Lung (tissue), 12 donors: ENCODE results near the gene ABHD3. TPM values are rescaled to one million over a fixed set of nuclear protein-coding genes. Genes with fewer than 3 reads are reported as not detected.
"Not testable (repeated sequence)": the region's sequence is repeated elsewhere in the genome, so short reads cannot be mapped to it uniquely, and the experiment has no call there.

Source experiments
- ATAC-seq: fragments of 200-7000 bp; cut with Tn5 transposase; one replicate; pipeline ENCODE4 v1.9.1; 2020; ENCODE audit warnings: moderate number of reproducible peaks; ENCODE audit not compliant: insufficient read depth, low FRiP score
- DNase-seq, 3 donors: peaks; one replicate each; pipeline ENCODE4 v3.0.0-alpha.2; 2013 to 2017
- H3K27ac ChIP-seq, 2 donors: one replicate each; pipeline ENCODE4 v1.5.1; 2013; ENCODE audit warnings: mild to moderate bottlenecking in 2 of 2, moderate library complexity in 2 of 2, control low read depth in 1 of 2, inconsistent platforms in 1 of 2, low read depth in 1 of 2, low read length in 1 of 2
- H3K27me3 ChIP-seq, 3 donors: one replicate each; pipeline ENCODE4 v1.5.1; 2013; ENCODE audit warnings: low read length in 2 of 3; ENCODE audit not compliant: control insufficient read depth in 3 of 3, insufficient read depth in 3 of 3
- H3K36me3 ChIP-seq, 4 donors: one replicate each; pipeline ENCODE4 v1.5.1; 2013; ENCODE audit warnings: low read length in 4 of 4, mild to moderate bottlenecking in 1 of 4, moderate library complexity in 1 of 4; ENCODE audit not compliant: control insufficient read depth in 4 of 4, insufficient read depth in 4 of 4
- H3K4me1 ChIP-seq, 5 donors: one replicate each; pipeline ENCODE4 v1.5.1; 2013; ENCODE audit warnings: low read length in 5 of 5, mild to moderate bottlenecking in 2 of 5, moderate library complexity in 1 of 5; ENCODE audit not compliant: control insufficient read depth in 5 of 5, insufficient read depth in 5 of 5
- H3K4me3 ChIP-seq: one replicate; pipeline ENCODE4 v1.5.1; 2013; ENCODE audit warnings: mild to moderate bottlenecking, control low read depth, moderate library complexity
- H3K9ac ChIP-seq, 2 donors: one replicate each; pipeline ENCODE4 v1.5.1; 2013; ENCODE audit warnings: low read length in 2 of 2, control low read depth in 1 of 2; ENCODE audit not compliant: insufficient read depth in 1 of 2
- H3K9me3 ChIP-seq, 4 donors: one replicate each; pipeline ENCODE4 v1.5.1; 2013; ENCODE audit warnings: low read length in 3 of 4, mild to moderate bottlenecking in 1 of 4, moderate library complexity in 1 of 4; ENCODE audit not compliant: control insufficient read depth in 4 of 4, insufficient read depth in 3 of 4
- CTCF ChIP-seq: IDR thresholded peaks from 2 replicates; pipeline ENCODE4 v1.5.1; 2012; ENCODE audit warnings: mild to moderate bottlenecking; ENCODE audit errors: control extremely low read depth, extremely low read depth
- WGBS, 2 donors: extraction: QIAGEN DNeasy Blood & Tissue Kit; methylation state at CpG; one replicate each; pipeline ENCODE4 v1.1.7; 2013; 5-methylcytosine and 5-hydroxymethylcytosine counted together
- polyA plus RNA-seq, 2 donors: library from polyadenylated mRNA; stranded (reverse); fragments of 200-250 nt; gene quantifications; one replicate each; pipeline ENCODE4 v1.2.1, GENCODE V29; 2013
- total RNA-seq, 2 donors: library from RNA; depleted of rRNA in 1 of 2; stranded (reverse); fragments of >200 nt in 1 of 2; gene quantifications; one replicate each; pipeline ENCODE4 v1.2.1, GENCODE V29; 2014 to 2021
- donor health status: control.
- donor health status: control.
- donor health status: Bipolar disorder and iron deficiency.
- donor health status: healthy.
- donor health status: DM: yes; HTN: yes; CAD: no.

The ABHD3 gene
- total and polyA plus RNA-seq, 4 donors, result 20.8 to 31.3 (median 22.9) TPM

GRCh38 chr18:21739604-21740537 lies 35.3 kb upstream of the ABHD3 start:
- TF ChIP-seq CTCF, result no peak
- ATAC-seq (no peak), DNase-seq (peak in 2 of 3 donors; percentile 72 to 77)
- Histone ChIP-seq H3K36me3 (no peaks in the 10 kb centered on the region), H3K4me3 (no peak overlapping the region), H3K27me3 (no peaks in the 10 kb centered on the region), H3K27ac (peak overlapping the region; percentile 68 to 73), H3K4me1 (peaks cover 0 to 25% (median 2%) of the 10 kb centered on the region in 5 donors), H3K9me3 (no peaks in the 10 kb centered on the region), H3K9ac (peak overlapping the region in 1 of 2 donors; percentile 88)
- WGBS, 2 donors, result 44 to 53% methylated on average over 21 of the region's 21 CpGs

- not testable (repeated sequence) for H3K27ac ChIP-seq, ATAC-seq, H3K4me3 ChIP-seq
Observed at GRCh38 chr18:21736926-21737325, 32.4 kb upstream of the ABHD3 start.

GRCh38 chr18:21735452-21736015 lies 31.0 kb upstream of the ABHD3 start:
- Histone ChIP-seq H3K9me3 (no peaks in the 10 kb centered on the region), H3K36me3 (no peaks in the 10 kb centered on the region), H3K4me1 (peaks cover 0 to 13% (median 0%) of the 10 kb centered on the region in 5 donors), H3K4me3 (no peak overlapping the region), H3K9ac (no peak overlapping the region), H3K27me3 (no peaks in the 10 kb centered on the region), H3K27ac (peak overlapping the region in 1 of 2 donors; percentile 58)
- no peak for TF ChIP-seq CTCF
- DNase-seq (peak; percentile 47 to 70 (median 60)), ATAC-seq (no peak)
- 53 to 59% methylated on average over 11 to 12 of the region's 12 CpGs for WGBS, 2 donors

More at GRCh38 chr18:21736926-21737325, 32.4 kb upstream of the ABHD3 start:
- not testable (repeated sequence) for H3K27me3 ChIP-seq, H3K36me3 ChIP-seq, DNase-seq, H3K9ac ChIP-seq, H3K9me3 ChIP-seq
- H3K4me1 ChIP-seq, result peaks cover 0 to 14% (median 2%) of the 10 kb centered on the region in 5 donors
- 96 to 97% methylated on average over 4 of the region's 4 CpGs for WGBS, 2 donors

GRCh38 chr18:21733011-21733410 lies 28.4 kb upstream of the ABHD3 start:
- Histone ChIP-seq H3K9me3 (no peaks in the 10 kb centered on the region), H3K4me3 (no peak overlapping the region), H3K4me1 (peaks cover 0 to 5% (median 0%) of the 10 kb centered on the region in 5 donors), H3K36me3 (peaks cover 0 to 3% (median 0%) of the 10 kb centered on the region in 4 donors), H3K27me3 (no peaks in the 10 kb centered on the region), H3K27ac (no peak overlapping the region), H3K9ac (no peak overlapping the region)
- 82 to 90% methylated on average over 5 of the region's 5 CpGs for WGBS, 2 donors
- no peak for TF ChIP-seq CTCF
- ATAC-seq, result no peak
- DNase-seq, result peak in 2 of 3 donors; percentile 52 to 76
